ENCODE measurements around the gene THOP1.
A peak's percentile ranks its signal among the peaks of the same experiment; 100 is the strongest.

Gene THOP1

DNA sequence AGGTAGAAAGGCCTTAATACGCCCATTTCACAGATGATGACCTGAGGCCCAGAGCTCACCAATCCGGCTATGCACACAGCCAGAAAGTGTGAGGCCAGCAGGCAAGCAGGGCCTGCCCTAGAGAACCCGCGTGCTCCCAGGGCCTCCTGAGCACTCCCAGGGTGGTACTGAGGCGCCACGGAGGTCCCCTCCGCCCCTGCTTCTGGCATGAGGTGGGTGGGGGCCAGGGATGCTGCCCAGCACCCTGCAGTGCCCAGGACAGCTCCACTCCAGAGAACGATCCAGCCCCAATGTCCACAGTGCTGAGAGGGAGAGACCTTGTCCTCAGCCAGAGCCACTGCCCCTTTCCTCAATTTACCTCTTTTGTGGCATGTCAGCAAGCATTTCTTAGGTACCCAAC lies 16.1 kb upstream of the THOP1 start:
- TF ChIP-seq, protein P1, sequence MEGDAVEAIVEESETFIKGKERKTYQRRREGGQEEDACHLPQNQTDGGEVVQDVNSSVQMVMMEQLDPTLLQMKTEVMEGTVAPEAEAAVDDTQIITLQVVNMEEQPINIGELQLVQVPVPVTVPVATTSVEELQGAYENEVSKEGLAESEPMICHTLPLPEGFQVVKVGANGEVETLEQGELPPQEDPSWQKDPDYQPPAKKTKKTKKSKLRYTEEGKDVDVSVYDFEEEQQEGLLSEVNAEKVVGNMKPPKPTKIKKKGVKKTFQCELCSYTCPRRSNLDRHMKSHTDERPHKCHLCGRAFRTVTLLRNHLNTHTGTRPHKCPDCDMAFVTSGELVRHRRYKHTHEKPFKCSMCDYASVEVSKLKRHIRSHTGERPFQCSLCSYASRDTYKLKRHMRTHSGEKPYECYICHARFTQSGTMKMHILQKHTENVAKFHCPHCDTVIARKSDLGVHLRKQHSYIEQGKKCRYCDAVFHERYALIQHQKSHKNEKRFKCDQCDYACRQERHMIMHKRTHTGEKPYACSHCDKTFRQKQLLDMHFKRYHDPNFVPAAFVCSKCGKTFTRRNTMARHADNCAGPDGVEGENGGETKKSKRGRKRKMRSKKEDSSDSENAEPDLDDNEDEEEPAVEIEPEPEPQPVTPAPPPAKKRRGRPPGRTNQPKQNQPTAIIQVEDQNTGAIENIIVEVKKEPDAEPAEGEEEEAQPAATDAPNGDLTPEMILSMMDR (IDR thresholded peaks at IDR 0.05; ENCODE audit: unreplicated experiment in 3 of 3) = no peak
- Mint-ChIP-seq H3K27ac (no peak overlapping the region), H3K36me3 (ENCODE audit: low read depth) (peaks cover 9% of the 10 kb centered on the region), H3K27me3 (ENCODE audit: low read depth) (no peaks in the 10 kb centered on the region), H3K4me1 (peaks cover 23% of the 10 kb centered on the region), H3K9me3 (no peaks in the 10 kb centered on the region), H3K4me3 (no peak overlapping the region)

DNA sequence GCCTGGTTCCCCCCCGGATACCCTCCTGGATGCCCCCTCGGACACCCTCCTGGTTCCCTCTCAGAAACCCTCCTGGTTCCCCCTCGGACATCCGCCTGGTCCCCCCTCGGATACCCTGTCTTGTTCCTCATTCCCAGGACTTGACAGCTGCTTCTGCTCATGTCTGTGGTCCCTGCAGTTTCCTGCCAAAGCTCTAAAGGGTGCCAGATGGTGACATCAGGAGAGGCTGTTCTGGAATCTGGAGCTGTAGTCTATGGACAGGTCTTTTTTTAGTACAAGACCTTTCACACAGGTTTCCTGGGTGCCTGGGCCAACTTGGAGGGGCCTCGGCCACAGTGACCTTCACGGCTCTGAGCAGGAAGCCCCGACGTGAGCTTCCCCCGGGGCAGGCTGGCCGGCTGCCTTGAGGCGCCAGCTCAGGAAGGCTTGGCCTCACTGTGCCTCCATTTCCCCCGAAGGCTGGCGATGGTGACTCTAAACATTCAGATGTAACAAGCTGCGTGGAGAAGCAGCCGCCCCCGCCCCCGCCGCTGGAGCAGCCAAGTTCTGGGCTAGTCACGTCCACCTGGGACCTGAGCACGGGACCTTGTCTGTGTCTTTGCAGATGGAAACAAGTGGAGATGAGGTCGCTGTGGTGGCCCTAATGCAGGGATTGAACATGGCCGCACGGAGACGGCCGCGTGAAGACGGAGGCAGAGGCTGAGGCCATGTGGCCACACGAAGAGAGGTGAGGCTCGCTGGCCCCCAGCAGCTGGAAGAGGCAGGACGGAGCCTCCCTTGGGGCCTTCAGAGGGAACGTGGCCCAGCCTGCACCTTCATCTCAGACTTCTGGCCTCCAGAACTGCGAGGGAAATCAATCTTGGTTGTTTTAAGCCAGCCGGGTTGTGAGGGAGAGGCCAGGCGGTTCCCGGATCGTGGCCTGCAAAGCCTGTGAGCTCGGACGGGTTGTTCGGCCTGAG lies 15.0 kb upstream of the THOP1 start:
- TF ChIP-seq, protein P1 (IDR thresholded peaks at IDR 0.05; ENCODE audit: unreplicated experiment in 3 of 3) = no peak
- H3K36me3 Mint-ChIP-seq (ENCODE audit: low read depth) = peaks cover 9% of the 10 kb centered on the region
- H3K27me3 Mint-ChIP-seq (ENCODE audit: low read depth) = no peaks in the 10 kb centered on the region
- peaks cover 33% of the 10 kb centered on the region for H3K4me1 Mint-ChIP-seq
- H3K4me3 Mint-ChIP-seq = no peak overlapping the region
- peak overlapping the region; percentile 27 to 64 (median 63) for H3K27ac Mint-ChIP-seq
- H3K9me3 Mint-ChIP-seq = no peaks in the 10 kb centered on the region

DNA sequence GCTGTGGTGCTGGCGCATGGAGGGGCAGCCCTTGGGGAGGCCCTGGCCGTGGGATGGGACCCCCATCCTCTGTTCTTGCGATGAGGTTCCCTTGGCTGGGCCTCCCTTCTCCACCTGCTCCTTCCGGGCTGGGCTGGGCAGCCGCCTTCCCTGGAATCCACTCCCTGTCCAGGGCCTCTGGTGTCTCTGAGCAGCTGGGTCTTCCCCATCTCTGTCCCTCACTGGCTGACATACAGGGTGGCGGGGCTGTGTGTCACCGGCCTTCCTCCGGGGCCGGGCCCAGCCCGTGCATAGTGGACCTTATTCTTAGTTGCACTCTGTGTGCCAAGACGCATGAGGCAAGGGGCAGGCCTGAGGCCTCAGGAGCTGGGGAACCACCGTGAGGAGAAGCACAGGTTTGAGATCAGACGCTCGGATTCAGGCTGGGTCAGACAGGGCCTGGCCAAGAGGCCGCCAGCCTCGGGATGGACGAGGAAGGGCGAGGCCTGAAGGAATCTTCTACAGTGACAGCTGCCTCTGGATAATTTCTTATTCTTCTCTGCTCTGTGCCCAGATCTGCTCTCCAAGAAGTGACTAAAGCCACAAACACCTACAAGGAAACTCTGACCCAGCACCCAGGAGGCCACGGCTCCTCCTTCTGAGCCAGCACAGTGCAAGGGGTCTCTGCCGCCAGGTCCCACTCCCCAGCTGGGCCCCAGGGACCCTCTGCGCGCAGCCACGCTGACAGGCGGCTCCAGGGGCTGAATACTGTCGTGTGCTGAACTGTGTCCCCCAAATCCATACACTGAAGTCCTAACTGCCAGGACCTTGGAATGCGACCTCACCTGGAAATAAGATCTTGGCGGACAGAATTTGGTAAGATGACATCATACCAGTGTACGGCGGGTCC lies 13.3 kb upstream of the THOP1 start:
- Mint-ChIP-seq H3K27ac (peak overlapping the region; percentile 75 to 94 (median 86)), H3K4me3 (peak overlapping the region in 2 of 3 experiments; percentile 67 to 73), H3K27me3 (ENCODE audit: low read depth) (no peaks in the 10 kb centered on the region)

DNA sequence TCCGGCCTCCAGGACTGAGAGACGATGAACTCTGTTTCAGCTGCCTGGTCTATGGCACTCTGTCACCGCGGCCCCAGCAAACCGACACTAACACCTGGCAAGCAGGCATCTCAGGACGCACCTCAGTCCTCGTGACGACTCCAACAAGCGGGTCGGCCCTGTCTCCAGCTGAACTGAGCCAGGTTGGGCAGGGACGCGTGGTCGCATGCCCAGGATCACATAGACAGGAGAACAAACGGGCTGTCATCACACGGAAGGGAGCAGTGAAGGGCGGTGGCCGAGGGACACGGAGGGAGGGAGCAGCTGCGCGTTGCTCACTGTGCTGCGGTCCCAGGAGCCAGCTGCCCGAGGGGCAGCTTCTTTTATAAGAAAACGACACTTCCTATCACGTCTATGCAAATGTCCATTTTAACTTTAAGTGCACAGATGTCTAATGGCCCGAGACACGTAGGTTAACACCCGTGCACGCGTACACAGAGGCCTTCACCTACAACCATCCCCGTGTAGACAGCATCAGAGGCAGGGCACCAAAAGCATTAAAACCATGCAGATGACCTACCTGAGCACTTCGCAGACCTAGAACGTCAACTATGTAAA lies 11.1 kb upstream of the THOP1 start:
- no peaks in the 10 kb centered on the region for H3K9me3 Mint-ChIP-seq

More for the DNA sequence above, 13.3 kb upstream of the THOP1 start:
- TF ChIP-seq, protein P1 (IDR thresholded peaks at IDR 0.05; ENCODE audit: unreplicated experiment in 3 of 3) = no peak
- Mint-ChIP-seq H3K9me3 (no peaks in the 10 kb centered on the region), H3K36me3 (ENCODE audit: low read depth) (peaks cover 14% of the 10 kb centered on the region), H3K4me1 (peaks cover 44% of the 10 kb centered on the region)

DNA sequence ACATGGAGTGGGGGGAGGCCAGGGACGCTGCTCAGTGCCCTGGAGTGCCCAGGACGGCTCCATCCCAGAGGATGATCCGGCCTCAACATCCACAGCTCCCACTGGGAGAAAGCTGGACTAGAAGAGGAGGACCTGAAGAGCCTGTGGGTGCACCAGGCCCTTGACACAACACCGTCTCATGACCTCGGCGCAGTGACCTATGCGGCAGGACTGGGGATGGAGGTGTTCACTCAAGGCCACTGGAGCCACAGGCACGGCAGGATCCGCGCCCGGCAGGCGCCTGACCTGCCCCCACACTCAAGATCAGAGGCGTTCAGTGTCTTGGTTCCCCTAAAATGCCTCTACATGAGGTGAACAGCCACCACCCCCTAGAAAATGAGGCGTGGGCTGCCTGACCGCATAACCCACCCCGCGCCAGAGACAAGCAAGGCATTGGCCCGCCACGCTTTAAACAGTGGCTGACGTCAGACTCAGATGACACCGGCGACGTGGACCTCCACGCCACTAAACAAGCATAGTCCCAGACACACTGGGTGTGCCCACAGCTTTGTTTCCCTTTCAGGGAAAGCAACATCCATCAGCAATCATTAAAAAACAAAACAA lies 10.2 kb upstream of the THOP1 start:
- Mint-ChIP-seq H3K36me3 (ENCODE audit: low read depth) (peaks cover 19% of the 10 kb centered on the region), H3K27ac (peak overlapping the region; percentile 70 to 91 (median 90)), H3K27me3 (ENCODE audit: low read depth) (no peaks in the 10 kb centered on the region), H3K9me3 (no peaks in the 10 kb centered on the region), H3K4me1 (peaks cover 57% of the 10 kb centered on the region), H3K4me3 (peak overlapping the region in 2 of 3 experiments; percentile 49 to 82)
- TF ChIP-seq, protein P1 (IDR thresholded peaks at IDR 0.05; ENCODE audit: unreplicated experiment in 3 of 3) = no peak

More for the DNA sequence above, 11.1 kb upstream of the THOP1 start:
- H3K4me1 Mint-ChIP-seq = peaks cover 56% of the 10 kb centered on the region
- H3K36me3 Mint-ChIP-seq (ENCODE audit: low read depth) = peaks cover 17% of the 10 kb centered on the region
- no peaks in the 10 kb centered on the region for H3K27me3 Mint-ChIP-seq (ENCODE audit: low read depth)
- H3K4me3 Mint-ChIP-seq = peak overlapping the region in 2 of 3 experiments; percentile 69 to 82
- TF ChIP-seq, protein P1 (IDR thresholded peaks at IDR 0.05; ENCODE audit: unreplicated experiment in 3 of 3) = no peak
- peak overlapping the region; percentile 63 to 93 (median 72) for H3K27ac Mint-ChIP-seq

Data from nephron (organoid).